ENCODE data around the gene SHROOM2.
"Not testable (repeated sequence)": the region's sequence is repeated elsewhere in the genome, so short reads cannot be mapped to it uniquely, and the experiment has no call there.

Gene SHROOM2

GRCh38 chrX:9832811-9833210 lies 46.6 kb downstream of the SHROOM2 start:
- DNase-seq (ENCODE audit: low spot score) = no peak

- DNase-seq (ENCODE audit: low spot score) = no peak
Measured at GRCh38 chrX:9835585-9836210, 49.5 kb downstream of the SHROOM2 start.

- DNase-seq (ENCODE audit: low spot score) = no peak
Measured at GRCh38 chrX:9842541-9842940, 56.3 kb downstream of the SHROOM2 start.

- no peak for DNase-seq (ENCODE audit: low spot score)
Measured at GRCh38 chrX:9844936-9845577, 58.8 kb downstream of the SHROOM2 start.

GRCh38 chrX:9845578-9845952 lies 59.3 kb downstream of the SHROOM2 start:
- DNase-seq (ENCODE audit: low spot score) = no peak

- no peak for DNase-seq (ENCODE audit: low spot score)
Measured at GRCh38 chrX:9846631-9847030, 60.4 kb downstream of the SHROOM2 start.

GRCh38 chrX:9847071-9847470 lies 60.8 kb downstream of the SHROOM2 start:
- DNase-seq (ENCODE audit: low spot score) = no peak

GRCh38 chrX:9848718-9849479 lies 62.7 kb downstream of the SHROOM2 start:
- no peak for DNase-seq (ENCODE audit: low spot score)

- DNase-seq (ENCODE audit: low spot score) = no peak
Measured at GRCh38 chrX:9851890-9852289, 65.7 kb downstream of the SHROOM2 start.

GRCh38 chrX:9853307-9853706 lies 67.1 kb downstream of the SHROOM2 start:
- no peak for DNase-seq (ENCODE audit: low spot score)

GRCh38 chrX:9855561-9856283 lies 69.5 kb downstream of the SHROOM2 start:
- DNase-seq (ENCODE audit: low spot score) = no peak

- no peak for DNase-seq (ENCODE audit: low spot score)
Measured at GRCh38 chrX:9856588-9856987, 70.4 kb downstream of the SHROOM2 start.

- no peak for DNase-seq (ENCODE audit: low spot score)
Measured at GRCh38 chrX:9857575-9858474, 71.6 kb downstream of the SHROOM2 start.

- not testable (repeated sequence) for DNase-seq (ENCODE audit: low spot score)
Measured at GRCh38 chrX:9858684-9859083, 72.5 kb downstream of the SHROOM2 start.

GRCh38 chrX:9859711-9860555 lies 73.7 kb downstream of the SHROOM2 start:
- no peak for DNase-seq (ENCODE audit: low spot score)

- DNase-seq (ENCODE audit: low spot score) = no peak
Measured at GRCh38 chrX:9860826-9861225, 74.6 kb downstream of the SHROOM2 start.

- DNase-seq (ENCODE audit: low spot score) = peak; percentile 38
Measured at GRCh38 chrX:9861711-9862110, 75.5 kb downstream of the SHROOM2 start.

- DNase-seq (ENCODE audit: low spot score) = no peak
Measured at GRCh38 chrX:9862525-9862924, 76.3 kb downstream of the SHROOM2 start.

GRCh38 chrX:9862953-9863352 lies 76.7 kb downstream of the SHROOM2 start:
- DNase-seq (ENCODE audit: low spot score) = no peak

- DNase-seq (ENCODE audit: low spot score) = no peak
Measured at GRCh38 chrX:9864011-9864410, 77.8 kb downstream of the SHROOM2 start.

All from D341Med (cell line).